ENCODE data around the gene CENPA. TPM values are rescaled to one million over a fixed set of nuclear protein-coding genes. Genes with fewer than 3 reads are reported as not detected.

The CENPA gene
- total RNA-seq, 1 donor from 2014 or later = not detected

GRCh38 chr2:26767129-26767528 lies 18.7 kb upstream of the CENPA start:
- Histone ChIP-seq H3K4me1 (peaks cover 86% of the 10 kb centered on the region), H3K36me3 (no peaks in the 10 kb centered on the region), H3K9me3 (no peaks in the 10 kb centered on the region), H3K27ac (peak overlapping the region; percentile 87), H3K27me3 (no peaks in the 10 kb centered on the region), H3K4me3 (no peak overlapping the region)
- intact Hi-C loops (cut with DNase I) = no loop called here
- TF ChIP-seq POLR2AphosphoS5 (IDR thresholded peaks at IDR 0.05; ENCODE audit: insufficient read depth in 1 of 2, low read depth in 1 of 2) (no peak), POLR2A (IDR thresholded peaks at IDR 0.05) (no peak), CTCF (IDR thresholded peaks at IDR 0.05) (no peak)
- no peak for DNase-seq (ENCODE audit: extremely low spot score in 2 of 2)

GRCh38 chr2:26767894-26768487 lies 17.9 kb upstream of the CENPA start:
- TF ChIP-seq POLR2AphosphoS5 (IDR thresholded peaks at IDR 0.05; ENCODE audit: insufficient read depth in 1 of 2, low read depth in 1 of 2) (no peak), POLR2A (IDR thresholded peaks at IDR 0.05) (no peak), CTCF (IDR thresholded peaks at IDR 0.05) (no peak)
- intact Hi-C loops (cut with DNase I) = no loop called here
- H3K27ac ChIP-seq = peak overlapping the region; percentile 87

DNA sequence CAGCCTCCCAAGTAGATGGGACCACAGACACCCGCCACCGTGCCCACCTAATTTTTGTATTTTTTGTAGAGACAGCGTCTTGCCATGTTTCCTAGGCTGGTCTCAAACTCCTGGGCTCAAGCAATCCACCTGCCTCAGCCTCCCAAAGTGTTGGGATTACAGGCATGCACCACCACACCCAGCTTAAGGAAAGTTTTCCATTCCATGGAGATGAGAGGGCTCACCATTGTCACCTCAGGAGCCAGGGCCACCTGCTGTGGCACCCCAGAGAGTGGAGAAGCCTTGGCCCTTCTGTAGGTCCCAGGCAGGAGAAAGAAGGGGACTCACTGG lies 17.1 kb upstream of the CENPA start:
- Histone ChIP-seq H3K4me1 (peaks cover 93% of the 10 kb centered on the region), H3K9me3 (no peaks in the 10 kb centered on the region), H3K4me3 (no peak overlapping the region), H3K36me3 (no peaks in the 10 kb centered on the region), H3K27me3 (no peaks in the 10 kb centered on the region), H3K27ac (peak overlapping the region; percentile 87)
- DNase-seq (ENCODE audit: extremely low spot score in 2 of 2) = no peak
- intact Hi-C loops (cut with DNase I) = no loop called here
- TF ChIP-seq CTCF (IDR thresholded peaks at IDR 0.05) = no peak
- TF ChIP-seq POLR2AphosphoS5 (IDR thresholded peaks at IDR 0.05; ENCODE audit: insufficient read depth in 1 of 2, low read depth in 1 of 2) = no peak
- TF ChIP-seq POLR2A (IDR thresholded peaks at IDR 0.05) = no peak

More at GRCh38 chr2:26767894-26768487, 17.9 kb upstream of the CENPA start:
- DNase-seq (ENCODE audit: extremely low spot score in 2 of 2) = no peak
- Histone ChIP-seq H3K4me3 (no peak overlapping the region), H3K9me3 (no peaks in the 10 kb centered on the region), H3K27me3 (no peaks in the 10 kb centered on the region), H3K36me3 (no peaks in the 10 kb centered on the region), H3K4me1 (peaks cover 93% of the 10 kb centered on the region)

DNA sequence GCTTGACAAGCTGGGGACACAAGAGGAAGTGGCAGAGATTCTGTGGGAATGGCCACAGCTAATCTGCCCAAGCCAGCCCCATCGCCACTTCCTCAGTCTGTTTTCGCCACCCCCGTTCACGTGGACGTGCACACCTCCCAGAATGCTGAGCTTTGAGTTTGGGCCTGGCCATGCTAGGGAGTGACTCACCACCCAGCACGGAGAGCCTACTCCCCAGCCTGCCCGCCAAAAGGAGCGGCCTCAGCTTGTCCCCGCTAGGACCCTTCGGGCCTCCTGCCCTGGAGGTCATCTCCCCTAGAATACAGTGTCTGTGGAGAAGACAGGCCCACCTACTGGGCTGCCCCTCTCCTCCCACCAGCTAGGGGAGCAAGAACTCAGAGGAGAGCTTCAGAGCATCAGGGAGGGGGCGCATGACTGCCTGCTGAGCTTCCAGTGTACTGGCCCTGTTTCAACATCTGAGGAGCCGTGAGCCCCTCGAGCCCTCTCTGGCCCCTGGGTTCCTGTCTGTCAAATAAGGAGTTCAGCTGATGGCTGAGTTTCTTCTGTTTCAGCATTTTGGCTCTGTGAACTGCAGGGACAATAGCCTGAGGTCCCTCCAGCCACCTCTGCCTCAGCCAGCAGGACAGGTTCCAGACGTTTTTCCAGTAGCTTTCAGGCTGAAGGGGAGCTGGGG lies 16.6 kb upstream of the CENPA start:
- no peak for TF ChIP-seq POLR2A (IDR thresholded peaks at IDR 0.05)
- peak; percentile 77 to 81 for TF ChIP-seq POLR2AphosphoS5 (IDR thresholded peaks at IDR 0.05; ENCODE audit: insufficient read depth in 1 of 2, low read depth in 1 of 2)
- H3K9me3 ChIP-seq = no peaks in the 10 kb centered on the region
- no peak overlapping the region for H3K4me3 ChIP-seq
- DNase-seq (ENCODE audit: extremely low spot score in 2 of 2) = no peak
- H3K27me3 ChIP-seq = no peaks in the 10 kb centered on the region
- no peaks in the 10 kb centered on the region for H3K36me3 ChIP-seq
- H3K27ac ChIP-seq = peak overlapping the region; percentile 87
- intact Hi-C loops (cut with DNase I) = no loop called here
- H3K4me1 ChIP-seq = peaks cover 94% of the 10 kb centered on the region

- peak overlapping the region; percentile 87 for H3K27ac ChIP-seq
- H3K4me3 ChIP-seq = no peak overlapping the region
- H3K4me1 ChIP-seq = peaks cover 80% of the 10 kb centered on the region
- peaks cover 7 to 16% of the 10 kb centered on the region in 2 donors for H3K36me3 ChIP-seq
- intact Hi-C loops (cut with DNase I) = loop anchor here (5.0 kb wide), 1 partner anchor 1896 kb away; no protein-coding TSS in a partner anchor
- H3K27me3 ChIP-seq = no peaks in the 10 kb centered on the region
- no peak for TF ChIP-seq POLR2AphosphoS5 (IDR thresholded peaks at IDR 0.05; ENCODE audit: insufficient read depth in 1 of 2, low read depth in 1 of 2)
- TF ChIP-seq POLR2A (IDR thresholded peaks at IDR 0.05) = no peak
- TF ChIP-seq CTCF (IDR thresholded peaks at IDR 0.05) = no peak
- no peaks in the 10 kb centered on the region for H3K9me3 ChIP-seq
- no peak for DNase-seq (ENCODE audit: extremely low spot score in 2 of 2)
These were observed 14.8 kb upstream of the CENPA start for GRCh38 chr2:26770986-26771586.
